Calu3 (cell line): ENCODE results near the gene CCDC142. TPM values are rescaled to one million over a fixed set of nuclear protein-coding genes. Genes with fewer than 3 reads are reported as not detected.

Experiments
- BruUV-seq: library from RNA; stranded (reverse); fragments of 400-500 nt; replicated peaks from 2 replicates; lab custom pipeline; 2021; lab: Mats Ljungman, UMichigan
- CTCF ChIA-PET: fragments of 300-600 bp; sonication (Branson Sonifier 250); formaldehyde crosslinking; loops from one replicate; lab custom pipeline; 2022; ENCODE audit warnings: antibody characterized with exemption; lab: Charles Lee
- DNase-seq: peaks from one replicate; pipeline ENCODE4 v3.0.0; 2022
- H3K27ac Mint-ChIP-seq: one replicate; pipeline ENCODE4 v1.8.0; 2022; ENCODE audit warnings: mixed read lengths; ENCODE audit not compliant: unreplicated experiment
- H3K27me3 Mint-ChIP-seq: one replicate; pipeline ENCODE4 v1.8.0; 2022; ENCODE audit warnings: mixed read lengths; ENCODE audit not compliant: unreplicated experiment
- H3K36me3 Mint-ChIP-seq: one replicate; pipeline ENCODE4 v1.8.0; 2022; ENCODE audit warnings: mild to moderate bottlenecking, moderate library complexity, mixed read lengths; ENCODE audit not compliant: insufficient read depth, unreplicated experiment
- H3K4me1 Mint-ChIP-seq: one replicate; pipeline ENCODE4 v1.8.0; 2022; ENCODE audit warnings: mild to moderate bottlenecking, low read depth, mixed read lengths; ENCODE audit not compliant: unreplicated experiment
- H3K4me3 Mint-ChIP-seq: one replicate; pipeline ENCODE4 v1.8.0; 2022; ENCODE audit warnings: mild to moderate bottlenecking, low read depth, moderate library complexity, mixed read lengths; ENCODE audit not compliant: unreplicated experiment
- H3K9me3 Mint-ChIP-seq: one replicate; pipeline ENCODE4 v1.8.0; 2022; ENCODE audit warnings: low read depth, mixed read lengths; ENCODE audit not compliant: unreplicated experiment
- intact Hi-C: fragments of 100-400 bp; cut with micrococcal nuclease; formaldehyde crosslinking; loops from one replicate; pipeline ENCODE4 v1.10.0; 2022; ENCODE audit not compliant: unreplicated experiment
- total RNA-seq: library from RNA; stranded (reverse); gene quantifications from 2 replicates; pipeline ENCODE4 v1.2.3, GENCODE V29; 2022
- TF ChIP-seq, protein P1 (sequence below): fragments of 200-600 bp; IDR thresholded peaks from one replicate; pipeline ENCODE4 v1.8.0; 2022; ENCODE audit warnings: antibody characterized with exemption; ENCODE audit not compliant: unreplicated experiment

CCDC142 gene
- total RNA-seq, 1 experiment from 2014 or later: 30.4 TPM

DNA sequence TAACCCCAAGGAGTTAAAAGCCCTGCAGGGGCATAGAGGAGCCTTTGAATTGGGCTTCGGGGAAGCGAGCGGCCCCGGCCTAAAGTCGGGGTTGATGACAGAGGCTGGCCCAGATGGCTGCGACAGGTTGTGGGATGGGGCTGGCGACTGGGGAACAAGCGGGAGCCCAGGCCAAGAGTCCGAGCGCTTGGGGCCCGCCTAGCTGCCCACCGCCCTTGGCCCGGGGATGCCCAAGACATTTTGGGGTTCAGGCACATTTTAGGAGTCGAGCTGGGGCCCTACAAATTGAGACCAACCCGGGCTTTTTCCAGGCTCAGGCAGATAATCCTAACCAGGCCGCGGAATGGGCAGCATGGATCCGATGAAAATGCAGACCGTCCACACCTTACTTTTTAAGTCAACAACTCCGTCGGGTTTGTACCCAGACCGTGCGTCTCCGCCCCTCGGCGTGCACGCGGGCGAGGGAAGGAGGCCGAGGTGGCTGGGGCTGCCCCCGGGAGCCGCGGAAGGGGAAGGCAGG, 41.6 kb downstream of the CCDC142 start:
- BruUV-seq: no TSS peak
- Mint-ChIP-seq H3K27ac (peak overlapping the region; percentile 100), H3K36me3 (peaks cover 38% of the 10 kb centered on the region), H3K27me3 (peaks cover 12% of the 10 kb centered on the region), H3K9me3 (no peaks in the 10 kb centered on the region), H3K4me1 (peaks cover 47% of the 10 kb centered on the region), H3K4me3 (peak overlapping the region; percentile 97)
- CTCF ChIA-PET: no interaction called here
- intact Hi-C loops: loop anchor here (1.0 to 2.0 kb wide), 2 partner anchors 14 to 42 kb away; partner anchors contain the start of genes INO80B and TTC31
- TF ChIP-seq, protein P1, sequence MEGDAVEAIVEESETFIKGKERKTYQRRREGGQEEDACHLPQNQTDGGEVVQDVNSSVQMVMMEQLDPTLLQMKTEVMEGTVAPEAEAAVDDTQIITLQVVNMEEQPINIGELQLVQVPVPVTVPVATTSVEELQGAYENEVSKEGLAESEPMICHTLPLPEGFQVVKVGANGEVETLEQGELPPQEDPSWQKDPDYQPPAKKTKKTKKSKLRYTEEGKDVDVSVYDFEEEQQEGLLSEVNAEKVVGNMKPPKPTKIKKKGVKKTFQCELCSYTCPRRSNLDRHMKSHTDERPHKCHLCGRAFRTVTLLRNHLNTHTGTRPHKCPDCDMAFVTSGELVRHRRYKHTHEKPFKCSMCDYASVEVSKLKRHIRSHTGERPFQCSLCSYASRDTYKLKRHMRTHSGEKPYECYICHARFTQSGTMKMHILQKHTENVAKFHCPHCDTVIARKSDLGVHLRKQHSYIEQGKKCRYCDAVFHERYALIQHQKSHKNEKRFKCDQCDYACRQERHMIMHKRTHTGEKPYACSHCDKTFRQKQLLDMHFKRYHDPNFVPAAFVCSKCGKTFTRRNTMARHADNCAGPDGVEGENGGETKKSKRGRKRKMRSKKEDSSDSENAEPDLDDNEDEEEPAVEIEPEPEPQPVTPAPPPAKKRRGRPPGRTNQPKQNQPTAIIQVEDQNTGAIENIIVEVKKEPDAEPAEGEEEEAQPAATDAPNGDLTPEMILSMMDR: no peak
- no peak for DNase-seq

DNA sequence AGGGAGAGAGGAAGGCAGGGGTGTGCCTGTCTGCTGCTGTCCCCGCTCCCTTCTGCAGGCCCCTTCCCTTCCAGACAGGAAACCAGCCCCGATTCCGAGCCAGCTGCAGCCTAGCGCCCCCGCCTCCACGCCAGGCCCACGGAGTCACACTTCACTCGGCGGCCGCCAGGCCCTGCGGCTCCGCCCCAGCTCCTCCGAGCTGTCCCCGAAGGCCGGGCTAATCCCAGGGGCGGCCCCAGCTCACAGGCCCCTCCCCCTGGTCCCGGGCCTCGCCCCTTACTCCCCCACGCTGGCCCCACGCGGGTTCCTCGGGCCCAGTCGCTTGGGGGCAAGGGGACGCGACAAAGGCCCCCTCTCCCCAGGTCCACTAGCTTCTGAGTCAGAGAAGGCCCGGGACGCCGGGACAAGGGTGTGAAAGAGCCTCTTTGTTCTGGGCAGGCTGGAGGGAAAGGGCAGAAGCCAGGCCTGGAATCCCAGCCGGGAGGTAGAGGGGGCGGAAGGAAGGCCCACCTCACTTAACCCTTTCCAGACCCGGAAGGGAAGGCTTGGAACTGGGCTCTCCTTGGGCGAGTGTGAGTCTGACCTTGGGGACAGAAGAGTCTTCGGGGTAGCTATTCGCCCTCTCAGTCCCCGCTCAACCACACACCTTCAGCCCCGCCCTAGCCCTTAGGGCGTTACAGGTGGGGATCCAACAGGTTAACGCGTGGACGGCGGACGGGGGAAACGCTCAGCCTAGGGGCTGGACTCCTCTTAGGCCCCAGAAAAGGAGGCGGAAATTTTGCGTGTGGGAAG, 42.2 kb downstream of the CCDC142 start:
- Mint-ChIP-seq H3K27ac (peak overlapping the region; percentile 100), H3K4me3 (peak overlapping the region; percentile 97), H3K9me3 (no peaks in the 10 kb centered on the region), H3K27me3 (peaks cover 10% of the 10 kb centered on the region), H3K4me1 (peaks cover 47% of the 10 kb centered on the region), H3K36me3 (peaks cover 38% of the 10 kb centered on the region)
- TF ChIP-seq, protein P1: no peak
- peak; percentile 92 for DNase-seq
- intact Hi-C loops: loop anchor here (1.0 to 2.0 kb wide), 2 partner anchors 14 to 43 kb away; partner anchors contain the start of genes INO80B and TTC31
- CTCF ChIA-PET: interaction anchor here (0.9 to 1.3 kb wide), 3 partner anchors 19 to 42 kb away, joined by 4 to 5 read pairs (median 4); partner anchors contain the start of genes C2orf81, CCDC142, MOGS and TTC31
- BruUV-seq: TSS peak; percentile 43

DNA sequence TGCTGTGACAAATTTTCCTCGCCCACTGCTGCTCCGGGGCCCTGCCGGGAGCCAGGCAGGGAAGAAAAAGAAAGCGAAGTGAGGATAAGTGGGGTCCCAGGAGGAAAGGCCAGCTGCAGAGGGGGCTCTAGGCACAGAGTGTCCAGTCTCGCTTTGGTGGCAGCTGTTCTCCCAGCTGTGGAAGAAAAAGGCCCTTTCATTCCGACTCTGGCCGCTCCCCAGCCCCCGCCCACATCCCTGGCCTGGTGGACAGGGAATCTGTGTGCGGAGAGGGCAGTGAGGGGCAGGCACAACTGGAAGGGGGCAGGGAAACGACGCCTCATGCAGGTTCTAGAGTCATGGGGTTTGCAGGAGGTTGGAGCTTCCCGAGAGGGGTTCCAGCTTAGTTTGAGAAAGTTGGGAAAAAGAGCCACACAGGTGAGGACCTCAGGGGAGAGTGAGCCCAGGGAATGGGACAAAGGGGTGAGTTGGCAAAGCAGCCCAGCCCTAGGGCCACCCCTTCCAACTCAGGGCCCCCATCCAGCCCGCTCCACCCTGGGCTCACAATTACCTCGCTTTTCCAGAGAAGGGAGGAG, 42.9 kb downstream of the CCDC142 start:
- Mint-ChIP-seq H3K36me3 (peaks cover 38% of the 10 kb centered on the region), H3K27ac (peak overlapping the region; percentile 100), H3K4me3 (peak overlapping the region; percentile 97), H3K27me3 (peaks cover 3% of the 10 kb centered on the region), H3K4me1 (peaks cover 43% of the 10 kb centered on the region), H3K9me3 (no peaks in the 10 kb centered on the region)
- DNase-seq: peak; percentile 26
- intact Hi-C loops: loop anchor here (2.0 kb wide), 1 partner anchor 15 kb away; the partner anchor contains the start of gene INO80B
- CTCF ChIA-PET: interaction anchor here (0.9 to 1.3 kb wide), 3 partner anchors 18 to 43 kb away, joined by 4 to 5 read pairs (median 4); partner anchors contain the start of genes C2orf81, CCDC142, MOGS and TTC31
- BruUV-seq: no TSS peak
- TF ChIP-seq, protein P1: no peak

DNA sequence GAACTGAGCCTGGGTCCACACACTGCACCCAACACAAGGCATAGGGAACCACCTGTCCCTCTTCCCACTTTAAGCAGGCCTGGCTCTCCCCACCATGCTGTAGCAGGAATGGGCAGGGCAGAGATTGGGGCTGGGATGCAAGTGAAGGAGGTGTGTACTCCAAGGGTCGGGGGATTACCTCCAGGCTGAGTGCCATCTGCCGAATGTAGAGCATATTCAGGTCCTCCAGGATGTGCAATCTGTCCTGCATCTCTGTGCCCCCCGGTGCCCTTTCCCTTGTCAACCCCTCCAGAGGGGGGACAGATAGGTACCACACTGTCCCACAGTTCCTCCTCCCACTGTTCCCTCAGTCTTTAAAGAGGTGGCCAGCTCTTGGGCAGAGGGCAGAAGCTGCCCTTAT, 43.4 kb downstream of the CCDC142 start:
- CTCF ChIA-PET: interaction anchor here (1.3 kb wide), 1 partner anchor 18 kb away, joined by 4 read pairs; the partner anchor contains the start of genes C2orf81 and WDR54

More for the DNA sequence above, 43.4 kb downstream of the CCDC142 start:
- Mint-ChIP-seq H3K4me3 (peak overlapping the region; percentile 97), H3K27ac (peak overlapping the region; percentile 100), H3K36me3 (peaks cover 38% of the 10 kb centered on the region), H3K4me1 (peaks cover 38% of the 10 kb centered on the region), H3K9me3 (no peaks in the 10 kb centered on the region), H3K27me3 (no peaks in the 10 kb centered on the region)
- BruUV-seq: no TSS peak
- TF ChIP-seq, protein P1: no peak
- no peak for DNase-seq
- intact Hi-C loops: no loop called here
